NCI-H2171 (cell line): ENCODE data around the gene SLC35F1.
"Not testable (repeated sequence)": the region's sequence is repeated elsewhere in the genome, so short reads cannot be mapped to it uniquely, and the experiment has no call there.

ENCODE experiments used
- DNase-seq: peaks from one replicate; lab custom pipeline; 2025; lab: John Stamatoyannopoulos, UW

The SLC35F1 gene

GRCh38 chr6:117992856-117993255 lies 85.8 kb downstream of the SLC35F1 start:
- DNase-seq: no peak

DNA sequence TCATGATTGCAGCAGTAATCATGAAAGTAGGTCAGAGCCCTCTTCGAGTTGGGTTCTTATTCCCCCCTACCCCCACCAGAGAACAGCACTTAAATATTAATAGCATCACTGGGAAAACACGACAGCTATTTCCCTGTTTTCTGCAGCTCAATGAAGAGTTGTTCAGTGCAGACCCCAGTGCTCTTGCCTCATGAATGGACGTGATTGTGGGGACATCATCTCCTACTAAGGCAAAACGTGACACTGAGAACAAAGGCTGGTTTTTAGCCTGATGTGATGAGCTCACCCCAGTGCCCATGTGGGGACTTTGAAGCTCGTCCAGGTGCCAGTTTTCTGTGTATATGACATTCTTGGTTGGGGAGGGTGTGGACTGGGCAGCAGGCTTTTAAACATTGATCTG lies 105.9 kb downstream of the SLC35F1 start:
- no peak for DNase-seq

DNA sequence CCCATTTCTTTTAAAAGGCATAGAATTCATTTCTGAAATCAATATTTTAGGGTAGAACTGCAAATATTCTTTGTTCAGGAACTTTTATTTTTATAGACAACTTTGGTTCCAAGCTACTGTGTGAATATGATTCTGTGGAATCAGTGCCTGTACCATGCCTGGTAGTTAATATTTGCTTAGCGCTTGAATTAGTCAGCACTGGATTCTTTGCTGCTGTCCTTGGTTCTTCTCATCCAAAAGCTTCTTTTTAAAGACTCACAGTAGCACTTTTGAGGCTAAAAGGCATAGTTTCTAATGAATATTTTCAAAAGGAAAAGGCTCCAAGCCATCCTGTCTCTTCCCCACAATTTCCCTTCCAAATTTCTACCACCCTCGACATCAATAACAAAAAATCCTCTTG lies 109.5 kb downstream of the SLC35F1 start:
- no peak for DNase-seq

DNA sequence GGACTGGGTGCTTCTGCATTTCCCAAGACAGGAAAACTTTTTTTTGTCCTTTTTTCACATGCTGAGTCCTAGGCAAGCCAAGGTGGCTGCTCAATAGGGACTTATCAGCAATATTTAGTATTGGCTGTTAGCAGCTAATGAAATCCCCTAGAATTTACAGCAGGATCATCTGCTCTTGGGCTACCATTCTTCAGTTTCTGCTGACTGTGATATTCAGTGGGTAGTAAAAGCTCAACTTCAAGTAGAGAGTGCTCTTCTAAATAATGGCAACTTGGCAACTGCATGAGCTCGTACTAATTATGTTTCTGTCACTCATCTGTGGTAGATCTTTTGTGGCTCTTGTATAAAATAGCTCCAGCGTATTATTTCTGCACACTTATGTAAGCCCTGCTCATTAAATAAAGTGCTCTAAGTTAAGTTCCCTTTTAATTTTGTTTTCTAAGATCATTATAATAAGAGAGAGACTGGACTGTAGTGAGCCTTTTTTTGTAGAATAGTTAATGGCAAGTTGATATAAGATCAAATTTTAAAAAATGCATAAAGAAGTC lies 110.3 kb downstream of the SLC35F1 start:
- DNase-seq: no peak

- no peak for DNase-seq
Measured at GRCh38 chr6:118023771-118024170, 116.7 kb downstream of the SLC35F1 start.

DNA sequence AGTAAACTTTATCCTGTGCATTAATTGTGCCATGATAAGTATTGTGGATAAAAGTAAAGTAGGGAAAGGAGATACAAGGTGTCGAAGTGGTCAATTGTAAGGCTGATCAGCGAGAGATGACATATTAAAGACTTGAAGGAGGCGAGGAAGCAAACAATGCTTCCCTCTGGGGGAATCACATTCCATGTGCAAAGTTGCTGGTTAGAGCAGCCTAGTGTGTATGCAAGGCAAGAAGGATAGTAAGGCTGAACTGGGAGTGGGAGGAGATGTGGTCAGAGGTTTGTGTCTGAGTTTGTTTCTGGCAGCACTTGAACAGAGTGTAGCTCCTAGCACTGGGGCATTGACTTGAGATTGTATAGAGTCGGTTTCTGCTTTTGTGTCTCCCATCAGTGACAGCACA lies 122.9 kb downstream of the SLC35F1 start:
- DNase-seq: no peak

DNA sequence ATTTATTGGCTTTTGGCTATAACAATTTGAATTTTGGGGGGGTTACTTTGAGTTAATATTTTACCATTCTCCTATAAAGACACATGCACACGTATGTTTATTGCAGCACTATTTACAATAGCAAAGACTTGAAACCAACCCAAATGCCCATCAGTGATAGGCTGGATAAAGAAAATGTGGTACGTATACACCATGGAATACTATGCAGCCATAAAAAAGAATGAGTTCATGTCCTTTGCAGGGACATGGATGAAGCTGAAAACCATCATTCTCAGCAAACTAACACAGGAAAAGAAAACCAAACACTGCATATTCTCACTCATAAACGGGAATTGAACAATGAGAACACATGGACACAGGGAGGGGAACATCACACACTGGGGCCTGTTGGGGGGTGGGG lies 130.4 kb downstream of the SLC35F1 start:
- DNase-seq: not testable (repeated sequence)

DNA sequence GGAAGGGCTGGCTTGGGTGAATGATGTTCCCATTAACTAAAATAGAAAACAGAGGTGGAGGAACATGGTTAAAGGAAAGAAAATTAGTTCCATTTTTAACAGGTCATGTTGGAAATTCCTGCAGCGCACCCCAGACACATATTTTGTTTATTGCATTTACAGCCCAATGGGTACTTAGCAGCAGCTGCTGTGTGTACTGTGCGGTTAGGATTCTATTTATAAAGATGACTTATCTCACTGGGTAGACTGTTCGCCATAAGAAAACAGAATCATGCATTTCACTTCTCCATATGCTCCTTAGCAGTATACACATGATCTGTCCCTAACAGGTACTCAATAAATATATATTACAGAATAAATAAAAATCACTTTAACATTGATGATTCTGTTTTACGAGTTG lies 135.8 kb downstream of the SLC35F1 start:
- DNase-seq: no peak

DNA sequence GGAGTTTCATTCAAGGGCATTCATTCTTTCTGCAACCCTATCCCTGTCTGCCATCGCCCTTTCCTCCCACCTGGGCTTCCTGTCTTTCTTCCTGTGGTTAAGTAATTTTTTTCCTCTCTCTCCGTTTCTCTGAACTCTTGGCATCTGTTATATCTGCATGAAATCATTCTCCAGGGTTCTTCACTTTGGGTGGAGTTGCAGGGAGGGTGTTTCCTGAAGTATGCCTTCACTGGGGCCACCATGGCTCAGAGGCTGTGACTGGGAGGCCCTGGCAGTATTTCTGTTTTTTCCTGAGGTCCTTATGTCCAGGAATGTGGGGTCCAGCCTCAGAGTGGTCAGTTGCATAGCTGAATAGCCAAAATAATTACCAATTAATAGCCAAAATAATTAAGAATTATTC lies 137.2 kb downstream of the SLC35F1 start:
- DNase-seq: no peak

DNA sequence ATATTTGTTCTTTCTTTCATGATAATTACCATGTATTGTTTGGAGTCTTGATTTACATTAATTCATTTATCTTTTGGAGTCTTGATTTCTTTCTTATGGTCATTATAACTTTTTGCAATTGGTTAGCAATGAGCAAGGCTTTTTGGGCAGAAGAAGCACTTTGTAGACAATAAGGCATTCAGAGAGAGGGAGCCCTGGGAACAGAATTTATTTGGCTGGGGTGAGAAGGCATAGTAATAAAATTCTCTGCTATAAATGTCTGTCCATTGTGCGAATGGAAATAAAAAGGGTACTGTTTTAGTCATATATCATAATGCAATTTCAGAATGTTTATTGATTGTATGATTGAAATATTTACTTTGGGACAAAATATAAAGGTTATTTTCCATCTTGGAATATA lies 147.0 kb downstream of the SLC35F1 start:
- no peak for DNase-seq

- no peak for DNase-seq
Measured at GRCh38 chr6:118061666-118062065, 154.6 kb downstream of the SLC35F1 start.

- DNase-seq: no peak
Measured at GRCh38 chr6:118080547-118080946, 173.5 kb downstream of the SLC35F1 start.

DNA sequence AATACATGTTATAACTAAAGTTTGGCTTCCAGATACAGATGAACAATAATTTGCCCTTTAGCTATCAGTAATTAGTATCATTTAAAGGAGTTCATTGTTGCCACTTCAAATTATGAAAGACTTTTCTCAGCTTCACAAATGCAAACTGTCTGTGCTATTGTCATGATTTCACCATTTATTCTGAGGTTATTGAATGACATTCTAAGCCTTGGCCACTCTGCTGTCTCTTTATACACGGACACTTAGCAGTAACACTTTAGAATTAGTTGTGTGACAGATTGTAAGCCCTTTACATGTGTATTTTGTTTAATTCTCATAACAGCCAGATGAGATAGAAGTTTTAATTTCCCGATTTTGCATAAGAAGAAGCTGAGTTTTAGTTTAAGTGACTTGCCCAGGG lies 176.6 kb downstream of the SLC35F1 start:
- no peak for DNase-seq

- no peak for DNase-seq
Measured at GRCh38 chr6:118085665-118086064, 178.6 kb downstream of the SLC35F1 start.

- DNase-seq: no peak
Measured at GRCh38 chr6:118086159-118086558, 179.1 kb downstream of the SLC35F1 start.

- no peak for DNase-seq
Measured at GRCh38 chr6:118092086-118092485, 185.0 kb downstream of the SLC35F1 start.

GRCh38 chr6:118097576-118097975 lies 190.5 kb downstream of the SLC35F1 start:
- no peak for DNase-seq

DNA sequence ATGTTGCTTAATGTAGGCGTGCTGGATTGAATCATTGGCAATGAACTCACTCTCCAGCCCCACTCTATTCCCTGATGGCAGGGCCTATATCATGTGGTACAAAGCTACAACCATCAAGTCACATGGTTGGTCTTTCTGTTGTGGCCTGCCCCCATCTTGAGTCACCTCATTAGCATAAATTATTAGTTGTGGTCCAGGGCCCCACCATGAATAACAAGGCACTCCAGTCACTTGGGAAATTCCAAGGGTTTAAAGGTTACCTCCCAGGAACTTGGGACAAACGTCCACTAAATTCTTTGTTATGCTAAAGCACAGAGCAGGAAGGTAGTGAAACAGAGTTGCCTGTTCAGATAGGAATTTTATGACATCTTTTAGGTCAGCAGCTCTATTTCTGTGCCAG lies 193.7 kb downstream of the SLC35F1 start:
- no peak for DNase-seq

DNA sequence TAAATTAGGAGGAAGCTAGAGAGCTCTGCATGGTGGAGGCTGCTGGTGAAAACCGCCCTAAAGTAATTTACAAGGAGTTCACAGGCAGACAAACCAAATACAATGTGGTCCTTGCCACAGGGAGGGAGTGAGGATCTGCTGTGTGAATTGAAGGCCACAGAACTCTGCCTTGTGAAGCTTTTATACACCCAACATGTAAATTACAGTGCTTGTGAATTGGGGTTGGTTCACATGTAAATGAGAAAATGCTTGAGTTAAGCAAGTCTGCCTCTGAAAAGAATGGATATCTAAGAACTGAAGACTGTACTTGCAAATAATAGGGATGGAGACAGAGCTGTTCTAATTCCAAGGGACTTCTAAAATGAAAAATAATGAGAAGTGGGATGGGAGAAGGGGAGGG lies 194.2 kb downstream of the SLC35F1 start:
- DNase-seq: no peak

- DNase-seq: no peak
Measured at GRCh38 chr6:118101831-118102345, 194.8 kb downstream of the SLC35F1 start.

- no peak for DNase-seq
Measured at GRCh38 chr6:118102401-118102800, 195.3 kb downstream of the SLC35F1 start.

- DNase-seq: no peak
Measured at GRCh38 chr6:118103381-118104146, 196.5 kb downstream of the SLC35F1 start.

DNA sequence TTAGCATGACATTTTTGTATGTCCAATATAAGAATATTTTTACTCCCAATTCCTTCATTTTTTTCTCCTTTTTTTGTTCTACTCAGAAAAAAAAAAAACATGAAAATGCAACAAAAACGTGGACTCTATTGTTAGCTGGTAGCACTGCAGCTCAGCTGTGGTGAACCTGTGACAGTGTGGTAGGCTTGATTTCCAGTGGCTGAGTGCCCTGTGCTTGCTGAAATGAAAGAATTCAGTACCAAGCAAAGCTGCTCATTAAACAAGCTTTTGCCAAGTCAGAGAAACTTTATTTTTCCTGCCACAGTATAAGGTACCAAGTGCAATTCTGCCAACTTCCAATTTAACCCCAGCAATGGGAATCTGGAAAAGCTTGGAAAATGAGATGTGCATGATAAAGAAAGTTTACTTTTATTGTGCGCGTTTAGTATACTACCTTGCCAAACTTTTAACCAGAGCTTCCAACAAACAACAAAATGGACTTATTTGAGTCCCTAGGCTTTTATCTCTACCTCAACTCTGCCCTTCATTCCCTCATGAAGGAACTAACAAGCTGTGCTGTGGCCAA lies 215.2 kb downstream of the SLC35F1 start:
- no peak for DNase-seq
